SKM-1 (cell line): ENCODE data around the gene MGLL.

Source experiments
- DNase-seq: peaks from one replicate; lab custom pipeline; 2025; ENCODE audit not compliant: unreplicated experiment; lab: John Stamatoyannopoulos, UW

MGLL gene

DNA sequence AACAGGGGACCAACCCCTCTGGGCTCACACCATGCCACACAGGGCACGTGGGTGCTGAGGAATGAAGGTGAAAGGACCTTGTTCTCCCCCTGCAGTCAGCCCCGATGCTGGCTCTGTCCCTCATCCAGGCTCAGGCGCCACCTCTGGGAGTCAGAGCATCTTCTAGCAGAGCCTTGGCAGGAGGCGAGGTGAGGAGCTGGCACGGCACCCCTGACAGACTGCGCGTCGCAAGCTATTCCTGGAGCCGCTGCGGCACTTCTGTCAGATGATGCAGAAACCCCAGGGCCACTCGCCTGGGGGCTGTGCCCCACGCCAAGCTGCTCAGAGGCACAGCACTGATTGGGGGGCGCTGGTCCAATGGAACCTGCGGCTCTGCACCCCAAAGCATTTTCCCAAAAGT is 62.0 kb downstream of the MGLL start:
- no peak for DNase-seq

DNA sequence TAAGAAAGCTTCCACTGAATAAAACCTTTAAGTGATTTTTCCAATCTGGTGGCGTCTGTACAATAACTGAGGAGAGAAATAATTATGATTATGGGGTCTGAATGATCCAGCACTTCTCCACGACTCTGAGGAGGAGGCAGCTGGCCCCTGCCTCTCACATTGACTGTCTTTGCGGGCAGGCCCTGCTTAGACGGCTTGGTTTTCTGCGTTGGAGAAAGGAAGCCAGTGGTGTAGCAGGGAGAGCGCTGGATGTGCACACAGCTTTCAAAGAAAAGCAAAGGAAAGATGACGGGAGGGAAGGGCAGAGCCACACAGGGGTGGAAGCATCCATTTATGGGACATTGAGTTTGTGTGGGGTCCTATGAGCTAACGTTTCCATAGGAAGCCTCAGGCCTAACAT is 62.5 kb downstream of the MGLL start:
- DNase-seq: no peak

DNA sequence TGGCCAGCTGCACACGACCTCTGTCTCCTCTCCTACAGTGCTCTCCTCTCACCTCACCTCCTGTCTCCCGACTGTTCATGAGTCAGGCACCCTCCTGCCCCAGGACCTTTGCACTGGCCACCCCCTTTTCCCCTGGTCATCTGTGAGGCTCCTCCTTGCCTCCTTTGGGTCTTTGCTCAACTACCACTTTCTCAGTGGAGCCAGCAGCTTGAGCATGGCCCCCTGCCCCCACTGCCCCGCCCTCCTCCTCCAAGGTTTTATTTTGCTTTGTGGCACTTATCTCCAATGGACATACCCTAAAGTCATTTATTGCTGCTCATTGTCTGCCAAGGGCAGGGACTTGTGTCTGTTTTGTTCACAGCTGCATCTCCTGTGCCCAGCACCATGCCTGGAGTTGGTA is 64.3 kb downstream of the MGLL start:
- no peak for DNase-seq

DNA sequence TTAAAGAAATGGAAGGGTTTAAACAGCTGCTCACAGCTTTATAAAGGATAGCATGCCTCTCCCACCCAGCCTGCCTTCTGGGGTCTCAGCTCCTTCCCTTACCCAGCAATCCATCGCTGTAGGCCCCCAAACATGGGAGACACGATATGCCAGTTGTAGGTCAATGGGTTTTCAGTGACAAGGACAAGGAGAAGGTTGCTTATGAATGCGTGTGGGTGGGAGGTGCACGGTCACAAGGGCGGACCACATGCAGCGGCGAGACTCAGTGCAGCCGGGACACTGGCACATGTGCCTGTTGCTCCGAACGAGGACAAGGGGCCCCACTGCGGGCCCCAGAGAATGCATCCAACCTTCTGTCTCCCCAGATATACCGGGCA is 67.0 kb downstream of the MGLL start:
- no peak for DNase-seq

DNA sequence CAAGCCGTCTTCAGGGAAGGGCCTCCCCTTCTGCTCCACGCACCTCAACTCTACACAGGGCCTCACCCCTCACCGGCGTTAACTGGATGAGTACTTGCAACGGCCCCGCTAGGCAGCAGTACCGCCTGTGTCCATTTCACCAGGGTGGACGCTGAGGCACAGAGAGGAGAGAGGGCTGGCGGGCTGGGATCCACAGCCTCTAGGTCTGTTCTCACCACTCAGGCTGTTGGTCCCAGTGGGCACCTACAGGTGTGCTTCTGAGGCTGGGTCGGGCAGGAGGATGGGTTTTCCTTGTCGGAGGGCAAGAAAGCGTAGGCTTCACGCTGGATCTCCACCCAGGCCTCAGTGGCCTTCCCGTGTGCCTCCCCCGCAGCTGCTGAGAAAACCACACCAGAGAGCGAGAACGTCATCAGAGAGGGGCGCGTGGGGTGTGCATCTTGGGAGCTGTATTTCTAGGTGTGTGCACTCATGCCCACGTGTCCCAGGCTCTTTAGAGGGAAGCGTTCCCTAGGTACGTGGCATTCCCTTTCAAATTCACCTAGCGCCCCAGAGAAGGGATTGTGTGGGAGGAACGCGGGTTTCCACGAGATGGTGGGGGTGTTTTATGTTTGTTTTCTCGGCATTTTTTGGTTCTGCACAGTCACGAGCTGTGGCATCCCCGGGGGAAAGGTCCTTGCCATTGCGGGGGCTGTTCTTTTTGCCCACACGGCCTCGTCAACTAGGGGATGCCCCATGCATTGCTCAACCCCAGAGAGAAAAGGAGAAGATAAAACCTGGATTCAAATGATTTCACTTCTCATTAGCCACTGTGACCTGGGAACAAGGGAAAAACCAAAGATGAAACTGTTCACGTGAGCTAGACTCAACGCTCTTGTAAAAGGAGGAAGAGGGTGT is 67.7 kb downstream of the MGLL start:
- no peak for DNase-seq

- DNase-seq: no peak
Observed at GRCh38 chr3:127753898-127754410, 68.4 kb downstream of the MGLL start.

- no peak for DNase-seq
Observed at GRCh38 chr3:127753338-127753737, 69.0 kb downstream of the MGLL start.

DNA sequence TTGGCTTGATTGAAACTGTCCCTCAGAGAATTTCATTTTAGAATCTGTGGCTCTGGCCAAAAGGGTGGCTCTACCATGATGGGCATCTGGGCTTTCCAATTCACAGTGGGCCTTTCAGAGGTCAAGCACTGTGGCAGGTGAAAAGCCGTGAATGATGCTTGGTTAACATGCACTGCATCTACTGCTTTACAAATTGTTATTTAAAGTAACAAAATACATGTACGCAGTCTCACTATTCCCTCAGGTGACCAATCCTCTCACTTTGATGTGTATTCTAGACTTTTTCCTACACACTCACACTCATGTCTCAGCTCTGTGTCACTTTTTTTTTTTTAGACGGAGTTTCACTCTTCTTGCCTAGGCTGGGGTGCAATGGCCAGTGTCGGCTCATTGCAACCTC is 70.5 kb downstream of the MGLL start:
- DNase-seq: no peak

DNA sequence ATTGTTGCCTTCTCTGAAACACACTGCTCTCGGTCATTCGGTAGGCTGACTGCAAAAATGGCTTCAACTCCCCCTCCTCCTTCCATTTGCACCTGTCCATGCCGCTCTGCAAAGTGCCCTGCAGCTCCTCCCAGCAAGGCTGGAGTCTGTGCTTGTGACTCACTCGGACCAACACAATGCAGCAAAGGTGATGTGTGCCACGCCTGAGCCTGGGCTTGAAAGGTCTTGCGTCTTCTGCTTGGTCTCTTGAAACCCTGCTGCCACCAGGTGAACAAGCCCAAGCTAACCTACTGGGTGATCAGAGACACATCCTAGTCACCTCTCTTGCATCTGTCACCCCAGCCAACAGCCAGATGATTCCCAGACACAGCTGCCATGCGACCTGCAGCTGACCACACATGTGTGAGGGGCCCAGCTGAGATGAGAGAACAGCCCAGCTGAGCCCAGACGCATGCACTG is 71.1 kb downstream of the MGLL start:
- no peak for DNase-seq

DNA sequence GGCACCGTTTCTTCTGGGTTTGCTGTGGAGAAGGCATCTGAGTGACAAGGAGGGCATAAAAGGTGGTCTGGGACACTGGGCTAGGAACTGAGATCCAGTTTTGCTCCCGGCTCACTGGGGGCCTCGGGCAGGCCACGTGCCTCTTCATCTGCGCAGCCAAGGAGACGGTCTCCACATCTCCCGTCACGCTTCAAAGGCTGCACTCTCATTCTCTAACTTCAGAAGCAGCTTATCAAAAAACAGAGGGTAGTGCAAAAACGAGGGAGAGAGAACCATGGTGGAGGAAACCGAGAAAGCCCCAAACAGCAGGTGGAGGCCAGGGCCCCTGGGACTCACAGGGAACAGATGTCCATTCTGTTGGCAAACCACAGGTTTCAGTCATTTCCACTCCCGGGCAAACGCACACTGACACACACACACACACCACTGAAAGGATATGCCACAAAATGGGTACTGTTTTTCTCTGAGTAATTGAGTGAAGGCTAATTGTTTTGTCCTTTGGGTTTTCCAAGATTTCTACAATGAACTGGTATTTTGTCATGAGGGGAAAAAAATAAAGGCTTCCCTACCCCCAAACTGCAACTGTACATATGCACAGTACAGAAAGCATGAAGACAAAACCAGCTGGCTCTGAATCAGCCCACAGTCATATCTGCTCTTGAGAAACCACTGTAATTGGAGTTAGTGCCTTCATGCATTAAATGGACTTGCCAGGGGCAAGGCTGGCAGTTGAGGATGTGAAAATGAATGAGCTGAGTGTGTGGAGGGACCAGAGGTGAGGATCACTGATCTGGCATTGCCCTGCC is 71.9 kb downstream of the MGLL start:
- no peak for DNase-seq

DNA sequence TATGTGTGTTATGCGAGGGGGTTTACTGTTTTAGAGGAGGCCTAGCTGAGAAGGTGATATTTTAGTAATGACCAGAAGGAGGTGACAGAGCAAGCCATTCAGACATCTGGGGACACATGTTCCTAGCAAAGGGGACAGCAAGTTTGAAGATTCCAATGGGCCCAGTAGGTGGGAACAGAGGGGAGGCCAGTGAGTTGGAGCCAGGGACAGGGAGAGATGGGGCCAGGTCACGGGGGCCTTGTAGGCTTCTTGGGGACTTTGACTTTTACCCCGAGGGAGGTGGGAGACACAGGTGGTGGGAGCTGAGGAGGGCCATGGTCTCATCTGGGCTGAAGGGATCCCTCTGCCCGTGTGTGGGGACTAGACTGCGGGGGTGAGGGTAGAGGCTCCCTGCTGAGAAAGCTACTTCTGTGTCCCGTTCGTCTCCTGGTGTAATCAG is 72.5 kb downstream of the MGLL start:
- DNase-seq: no peak

- DNase-seq: no peak
Observed at GRCh38 chr3:127749361-127749760, 73.0 kb downstream of the MGLL start.

GRCh38 chr3:127748754-127749327 is 73.5 kb downstream of the MGLL start:
- no peak for DNase-seq

DNA sequence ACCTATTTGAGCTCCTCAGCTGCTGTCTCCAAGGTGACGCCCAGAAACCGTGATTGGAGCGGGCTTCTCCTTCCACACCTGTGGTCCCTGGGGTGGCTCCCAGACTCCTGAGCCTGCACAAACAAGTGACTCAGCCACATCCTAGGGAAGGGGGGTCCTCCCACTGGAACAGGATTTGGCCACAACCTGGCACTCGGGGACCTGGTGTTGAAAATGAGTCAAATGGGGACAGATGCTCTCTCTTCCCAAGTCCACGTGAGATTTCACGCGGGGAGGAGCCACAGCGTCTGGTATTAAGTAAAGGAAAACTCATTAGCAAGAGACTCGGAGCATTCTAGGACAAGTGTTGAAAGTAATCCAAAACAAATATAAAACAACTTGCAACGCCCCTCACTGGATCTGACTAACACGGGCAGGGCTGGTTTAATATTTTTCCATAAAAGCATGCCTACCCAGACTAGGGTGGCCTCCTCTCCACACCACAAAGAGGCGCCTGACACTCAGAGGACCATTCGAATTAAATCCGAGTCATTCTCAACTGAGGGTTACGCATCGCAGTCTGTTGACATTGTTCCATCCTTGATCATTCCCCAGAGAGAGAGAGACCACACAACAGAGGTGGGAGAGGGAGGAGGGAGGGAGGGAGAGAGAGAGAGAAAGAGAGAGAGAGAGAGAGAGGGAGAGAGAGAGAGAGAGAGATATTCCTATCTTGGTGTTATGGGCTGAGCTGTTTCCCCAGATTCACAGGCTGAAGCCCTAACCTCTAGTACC is 74.4 kb downstream of the MGLL start:
- DNase-seq: no peak

DNA sequence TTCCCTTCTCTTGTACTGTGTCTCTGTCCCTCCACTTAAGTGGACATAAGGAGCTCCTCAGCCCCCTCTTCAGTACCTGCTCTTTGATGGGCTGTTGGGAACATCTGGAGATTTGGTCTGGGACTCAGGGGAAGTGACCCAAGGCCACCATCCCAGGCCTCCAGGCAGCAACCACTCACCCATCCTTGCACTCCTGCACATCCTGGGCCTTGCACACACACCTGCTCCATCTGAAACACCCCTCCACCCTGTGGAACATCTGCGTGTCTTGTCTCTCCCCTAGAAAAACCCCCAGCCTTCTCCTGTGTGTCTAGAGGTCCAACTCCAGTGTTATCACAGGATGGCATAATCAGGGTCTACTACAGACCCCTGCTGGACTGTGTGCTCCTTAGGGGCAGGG is 75.2 kb downstream of the MGLL start:
- no peak for DNase-seq

DNA sequence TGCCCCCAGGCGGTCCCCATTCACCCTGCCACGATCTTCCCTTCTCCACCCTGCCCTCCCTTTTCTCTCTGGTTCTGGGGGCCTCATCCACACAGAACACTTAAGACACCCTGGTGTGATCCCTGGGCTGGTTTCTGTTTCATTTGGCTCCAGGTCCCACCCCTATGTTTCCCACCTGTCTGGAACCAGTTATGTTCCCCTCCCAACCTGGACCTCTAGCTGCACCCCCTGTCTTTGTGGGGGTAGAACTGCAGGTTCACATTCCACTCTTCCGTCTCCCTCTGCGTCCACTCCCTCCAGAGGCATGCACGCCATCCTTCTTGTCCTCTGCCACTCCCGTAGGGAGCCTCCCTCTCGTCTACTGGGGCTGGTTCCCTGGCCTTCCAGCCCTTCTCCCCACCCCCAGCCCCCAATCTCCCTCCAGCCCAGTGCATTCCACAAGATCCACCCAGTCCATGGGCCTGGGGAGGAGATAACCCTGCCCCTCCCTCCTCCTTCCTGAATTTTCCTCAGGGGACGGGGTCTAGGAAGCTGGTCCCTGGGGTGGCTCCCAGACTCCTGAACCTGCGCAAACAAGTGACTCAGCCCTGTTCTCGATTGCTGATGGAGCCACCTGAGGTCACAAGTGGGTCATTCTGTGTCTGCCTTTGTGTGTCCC is 75.8 kb downstream of the MGLL start:
- no peak for DNase-seq

DNA sequence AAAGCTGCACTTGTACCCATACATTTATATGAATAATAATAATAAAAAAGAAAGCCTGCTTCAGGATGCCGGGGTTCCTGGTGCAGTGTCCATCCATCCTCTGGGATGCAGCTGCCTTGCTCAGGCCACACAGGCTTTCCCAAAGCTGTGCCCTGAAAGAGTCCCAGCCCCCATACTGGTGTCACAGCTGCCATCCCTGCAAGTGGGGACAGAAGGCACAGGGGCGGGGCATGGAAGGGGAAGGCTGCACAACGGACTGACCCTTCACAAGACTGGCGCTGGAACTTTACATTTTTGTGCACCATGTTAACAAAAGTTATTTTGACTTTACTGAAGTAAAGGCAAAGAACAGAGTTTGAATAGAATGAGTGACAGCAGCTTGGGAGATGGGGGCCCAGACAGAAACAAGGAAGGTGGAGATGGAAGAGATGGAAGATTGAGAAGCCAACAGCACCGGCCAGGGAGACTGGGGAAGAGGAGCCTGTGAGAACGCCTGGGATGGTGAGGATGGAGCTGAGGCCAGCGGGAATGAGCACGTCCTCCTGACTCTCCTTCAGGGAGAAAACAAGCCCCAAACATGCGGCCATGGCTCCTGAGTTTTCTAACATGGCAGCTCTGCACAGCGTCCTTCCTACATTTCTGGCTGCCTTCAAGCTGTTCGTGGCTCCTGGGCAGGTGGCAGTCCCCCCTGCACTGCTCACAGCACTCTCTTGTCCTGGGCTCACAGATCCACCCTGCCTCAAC is 76.5 kb downstream of the MGLL start:
- no peak for DNase-seq

GRCh38 chr3:127744875-127745274 is 77.4 kb downstream of the MGLL start:
- DNase-seq: no peak

GRCh38 chr3:127744253-127744815 is 78.0 kb downstream of the MGLL start:
- DNase-seq: no peak
